Ovary (tissue), 3 donors: ENCODE measurements around the gene SPATA13.
"Not testable (repeated sequence)": the region's sequence is repeated elsewhere in the genome, so short reads cannot be mapped to it uniquely, and the experiment has no call there.

ENCODE experiments used
- CTCF ChIP-seq, 3 donors: fragments of 450-650 bp in 2 of 3; fragments of 200-600 bp in 1 of 3; IDR thresholded peaks; one replicate each; pipeline versions ENCODE4 v1.5.1 to v1.8.0; 2016 to 2022; ENCODE audit warnings: antibody characterized with exemption in 3 of 3, mild to moderate bottlenecking in 1 of 3
- POLR2A ChIP-seq: fragments of 450-650 bp; IDR thresholded peaks from one replicate; pipeline ENCODE4 v1.6.1; 2017; ENCODE audit warnings: antibody characterized with exemption, mild to moderate bottlenecking, moderate library complexity
- donor health status: DM: no; HTN: no; CAD: no.

- TF ChIP-seq CTCF (IDR thresholded peaks at IDR 0.05); POLR2A: not testable (repeated sequence)
Measured at GRCh38 chr13:24205076-24205475, 44.6 kb downstream of the SPATA13 start.
